GM23338 (cell line): Measurements from ENCODE around the gene NBAS. TPM values are rescaled to one million over a fixed set of nuclear protein-coding genes. Genes with fewer than 3 reads are reported as not detected.

Experiments
- ATAC-seq: fragments of 200-7000 bp; cut with Tn5 transposase; 3 replicates; pipeline ENCODE4 v1.9.1; 2020
- DNase-seq: peaks from one replicate; pipeline ENCODE4 v3.0.0-alpha.2; 2015; ENCODE audit warnings: low spot score
- H2AFZ ChIP-seq: fragments of 200-600 bp; sonication (generic); 2 replicates; pipeline ENCODE4 v1.8.0; 2016; ENCODE audit warnings: antibody characterized with exemption, mild to moderate bottlenecking, moderate library complexity
- H3F3A ChIP-seq: fragments of 200-600 bp; sonication (generic); replicated peaks from 2 replicates; pipeline ENCODE4 v1.8.0; 2017; ENCODE audit warnings: antibody characterized with exemption, mixed run types, low read depth
- H3K27ac ChIP-seq: fragments of 200-600 bp; sonication (generic); 2 replicates; pipeline ENCODE4 v1.6.1; 2016; ENCODE audit warnings: low read depth
- H3K27me3 ChIP-seq: fragments of 200-600 bp; sonication (generic); 2 replicates; pipeline ENCODE4 v1.8.0; 2016; ENCODE audit warnings: mild to moderate bottlenecking, mixed run types, moderate library complexity; ENCODE audit not compliant: insufficient read depth
- H3K36me3 ChIP-seq: fragments of 200-600 bp; sonication (generic); 2 replicates; pipeline ENCODE4 v1.8.0; 2016; ENCODE audit warnings: mild to moderate bottlenecking; ENCODE audit not compliant: insufficient read depth
- H3K4me1 ChIP-seq: fragments of 200-600 bp; sonication (generic); 2 replicates; pipeline ENCODE4 v1.8.0; 2016; ENCODE audit warnings: mild to moderate bottlenecking, moderate library complexity; ENCODE audit not compliant: insufficient read depth
- H3K4me2 ChIP-seq: fragments of 200-600 bp; sonication (generic); 2 replicates; pipeline ENCODE4 v1.7.1; 2017; ENCODE audit warnings: mixed run types
- H3K4me3 ChIP-seq: fragments of 200-600 bp; sonication (generic); 2 replicates; pipeline ENCODE4 v1.6.1; 2016; ENCODE audit warnings: mixed run types
- H3K79me2 ChIP-seq: fragments of 200-600 bp; sonication (generic); replicated peaks from 2 replicates; pipeline ENCODE4 v1.8.0; 2017; ENCODE audit warnings: mild to moderate bottlenecking; ENCODE audit not compliant: insufficient read depth
- H3K9me2 ChIP-seq: fragments of 200-600 bp; sonication (generic); 2 replicates; pipeline ENCODE4 v1.8.0; 2017; ENCODE audit not compliant: insufficient read depth
- H4K20me1 ChIP-seq: fragments of 200-600 bp; sonication (generic); replicated peaks from 2 replicates; pipeline ENCODE4 v1.8.0; 2017; ENCODE audit warnings: mild to moderate bottlenecking; ENCODE audit not compliant: insufficient read depth
- H3K27ac Mint-ChIP-seq: 2 replicates; pipeline ENCODE4 v1.8.0; 2020; ENCODE audit warnings: inconsistent platforms, mild to moderate bottlenecking, moderate library complexity, mixed read lengths
- H3K27me3 Mint-ChIP-seq: 3 replicates; pipeline ENCODE4 v1.8.0; 2022; ENCODE audit warnings: low read depth, mild to moderate bottlenecking, moderate library complexity, mixed read lengths, inconsistent platforms; ENCODE audit not compliant: insufficient read depth, poor library complexity
- H3K36me3 Mint-ChIP-seq: 3 replicates; pipeline ENCODE4 v1.8.0; 2021; ENCODE audit warnings: low read depth, mild to moderate bottlenecking, inconsistent platforms, moderate library complexity, mixed read lengths
- H3K4me1 Mint-ChIP-seq: 3 replicates; pipeline ENCODE4 v1.8.0; 2020; ENCODE audit warnings: mild to moderate bottlenecking, inconsistent platforms, mixed read lengths
- H3K4me3 Mint-ChIP-seq: 3 replicates; pipeline ENCODE4 v1.8.0; 2021; ENCODE audit warnings: moderate library complexity, mild to moderate bottlenecking, inconsistent platforms, mixed read lengths
- H3K9me3 Mint-ChIP-seq: 3 replicates; pipeline ENCODE4 v1.8.0; 2020; ENCODE audit warnings: moderate library complexity, mild to moderate bottlenecking, inconsistent platforms, mixed read lengths
- CTCF ChIP-seq, 2 experiments: fragments of 200-600 bp in 1 of 2; sonication (generic) in 1 of 2; conservative IDR thresholded peaks; 2 replicates each; pipeline versions ENCODE4 v1.5.1 to v1.6.1; 2016 to 2017; ENCODE audit warnings: antibody characterized with exemption in 2 of 2, low read depth in 2 of 2, mild to moderate bottlenecking in 2 of 2, moderate library complexity in 1 of 2
- ETS1 ChIP-seq: IDR thresholded peaks from 2 replicates; pipeline ENCODE4 v1.6.1; 2016; ENCODE audit warnings: antibody characterized with exemption
- REST ChIP-seq: IDR thresholded peaks from one replicate; pipeline ENCODE4 v1.6.1; 2018; ENCODE audit warnings: antibody characterized with exemption; ENCODE audit not compliant: unreplicated experiment
- ZNF114 ChIP-seq: fragments of 250-450 bp; sonication (Bioruptor Pico); IDR thresholded peaks from 2 replicates; pipeline ENCODE4 v1.5.0; 2020; ENCODE audit warnings: mild to moderate bottlenecking, moderate library complexity
- polyA plus RNA-seq: library from polyadenylated mRNA; unstranded; fragments of >200 nt; fragmentation: Nextera tagmentation; extraction: Ambion mirVana; gene quantifications from 2 replicates; pipeline ENCODE4 v1.2.1, GENCODE V29; 2016
- total RNA-seq: library from RNA; depleted of rRNA; stranded (reverse); fragments of >200 nt; shearing (Covaris generic); gene quantifications from 2 replicates; pipeline ENCODE4 v1.2.3, GENCODE V29; 2014

The NBAS gene
- total and polyA plus RNA-seq, 2 experiments from 2014 or later, result 24.8 to 38.9 TPM

- TF ChIP-seq REST, result no peak
These were observed 29.9 kb downstream of the NBAS start (continued) for GRCh38 chr2:15531095-15531854.

GRCh38 chr2:15527074-15527739 is 33.9 kb downstream of the NBAS start:
- Histone ChIP-seq H3K36me3 (no peaks in the 10 kb centered on the region), H2AFZ (no peak overlapping the region), H3K4me2 (no peak overlapping the region), H3K27me3 (no peaks in the 10 kb centered on the region), H3K27ac (no peak overlapping the region), H3K79me2 (no peaks in the 10 kb centered on the region), H3K4me1 (no peaks in the 10 kb centered on the region), H3F3A (no peaks in the 10 kb centered on the region), H4K20me1 (no peaks in the 10 kb centered on the region), H3K9me2 (no peaks in the 10 kb centered on the region), H3K4me3 (no peak overlapping the region)
- Mint-ChIP-seq H3K4me1 (no peaks in the 10 kb centered on the region; the same call in 1 of the 3 replicates), H3K9me3 (no peaks in the 10 kb centered on the region), H3K27me3 (no peaks in the 10 kb centered on the region), H3K4me3 (no peak overlapping the region), H3K36me3 (peaks cover 6% of the 10 kb centered on the region; the same call in 2 of the 3 replicates), H3K27ac (no peak overlapping the region)
- ATAC-seq (peak; percentile 83), DNase-seq (peak; percentile 51)
- TF ChIP-seq ETS1 (no peak), CTCF (conservative IDR thresholded peaks at IDR 0.05; ENCODE audit: low read depth in 2 of 2) (peak; percentile 43 to 71), ZNF114 (CRISPR knock-in tag) (no peak)
